Measurements from ENCODE around the gene ASCL2. TPM values are rescaled to one million over a fixed set of nuclear protein-coding genes. Genes with fewer than 3 reads are reported as not detected.

The ASCL2 gene
- total and polyA plus RNA-seq, 2 of the 4 experiments (the other 2 are of a cell fraction), result not detected

GRCh38 chr11:2307501-2308331, 37.3 kb upstream of the ASCL2 start (continued):
- TF ChIP-seq BHLHE40 (IDR thresholded peaks at IDR 0.05; ENCODE audit: low read depth, low read length) (no peak), NFE2L2 (IDR thresholded peaks at IDR 0.05; ENCODE audit: low read depth, low read length) (no peak)

GRCh38 chr11:2306877-2307500, 36.6 kb upstream of the ASCL2 start:
- no peak overlapping the region for H2BK20ac ChIP-seq (ENCODE audit: low read depth, low read length)
- H2AK5ac ChIP-seq (ENCODE audit: low read depth, low read length), result peak overlapping the region; percentile 73
- H3K36me3 ChIP-seq (ENCODE audit: control insufficient read depth, insufficient read depth, low read length), result no peaks in the 10 kb centered on the region
- ATAC-seq (ENCODE audit: low read depth) (peak; percentile 16), DNase-seq (peak; percentile 27)
- TF ChIP-seq RCOR1 (IDR thresholded peaks at IDR 0.05; ENCODE audit: insufficient replicate concordance, low read length), result no peak
- no peak for TF ChIP-seq RFX5 (IDR thresholded peaks at IDR 0.05; ENCODE audit: low read depth, low read length)
- no peak for TF ChIP-seq CEBPB (IDR thresholded peaks at IDR 0.05; ENCODE audit: low read depth, low read length)
- TF ChIP-seq MAZ (IDR thresholded peaks at IDR 0.05; ENCODE audit: borderline replicate concordance, low read depth, low read length), result 0 out of 2 replicates have a peak, but pooled peaks have one; percentile 12
- no peak for TF ChIP-seq ELK1 (IDR thresholded peaks at IDR 0.05; ENCODE audit: borderline replicate concordance, low read depth, low read length)
- CTCF ChIA-PET, result interaction anchor here (0.9 to 4.4 kb wide), 2 partner anchors 84 to 113 kb away, joined by 3 to 73 read pairs; no protein-coding TSS in a partner anchor
- dilution Hi-C loops (cut with HindIII; ENCODE audit: low sequenced_read_pairs, unreplicated experiment), result no loop called here
- peak overlapping the region; percentile 38; the same call in 1 of the 2 replicates for H3K18ac ChIP-seq (ENCODE audit: low read depth, low read length)
- no peaks in the 10 kb centered on the region for H3K9me3 ChIP-seq (ENCODE audit: control insufficient read depth, insufficient read depth, low read length)
- peak overlapping the region; percentile 77 to 93 for H4K8ac ChIP-seq (ENCODE audit: low read depth in 2 of 2, low read length in 2 of 2)
- H2BK15ac ChIP-seq (ENCODE audit: low read depth, low read length), result 0 out of 3 replicates have a peak overlapping the region, but pooled peaks have one; percentile 9
- peak overlapping the region; percentile 65 for H4K5ac ChIP-seq (ENCODE audit: low read depth, low read length)
- no peaks in the 10 kb centered on the region for H3K27me3 ChIP-seq (ENCODE audit: control insufficient read depth, insufficient read depth, low read length)
- peak overlapping the region; percentile 19 for H3K27ac ChIP-seq (ENCODE audit: insufficient read depth, low read length)
- H3K14ac ChIP-seq (replicated peaks; ENCODE audit: low read depth, low read length), result no peak overlapping the region
- H3K4ac ChIP-seq (ENCODE audit: low read depth, low read length), result peak overlapping the region; percentile 76
- no peak overlapping the region for H3K9ac ChIP-seq (ENCODE audit: low read depth, low read length)
- H3K9me1 ChIP-seq (ENCODE audit: insufficient read depth, low read length), result peaks cover 7% of the 10 kb centered on the region
- intact Hi-C loops (cut with micrococcal nuclease), result loop anchor here (1.0 to 2.0 kb wide), 2 partner anchors 72 to 93 kb away; partner anchors contain the start of gene TSSC4
- peak overlapping the region; percentile 38 for H2BK5ac ChIP-seq (ENCODE audit: low read depth, low read length, poor library complexity, severe bottlenecking)
- in situ Hi-C loops (cut with MboI; ENCODE audit: low sequenced_read_pairs), result no loop called here
- peaks cover 11% of the 10 kb centered on the region for H3K4me1 ChIP-seq (ENCODE audit: control insufficient read depth, insufficient read depth, low read length)
- no TSS peak for BruUV-seq (replicated peaks)
- H2AFZ ChIP-seq (replicated peaks; ENCODE audit: low read length, poor library complexity), result peak overlapping the region; percentile 77
- WGBS, 2 experiments (ENCODE audit: extremely low coverage in 2 of 2, insufficient read length in 1 of 2), result no CpG with 5 or more reads among the region's 14 CpGs
- no peak overlapping the region for H3K4me3 ChIP-seq (ENCODE audit: insufficient read depth, low read depth, low read length)
- H4K20me1 ChIP-seq (ENCODE audit: insufficient read depth, low read length), result peaks cover 3% of the 10 kb centered on the region; the same call in 1 of the 2 replicates
- POLR2A ChIA-PET (ENCODE audit: unreplicated experiment), result no interaction called here
- H3K56ac ChIP-seq (ENCODE audit: extremely low read depth, insufficient read depth, low read length), result no peak overlapping the region
- H3K23ac ChIP-seq (ENCODE audit: low read depth, low read length), result no peak overlapping the region
- peak overlapping the region; percentile 31 for H2BK120ac ChIP-seq (ENCODE audit: low read depth, low read length)
- H3K4me2 ChIP-seq (ENCODE audit: low read depth, low read length), result no peak overlapping the region
- peak overlapping the region; percentile 82 for H4K91ac ChIP-seq (ENCODE audit: insufficient read depth, low read depth, low read length)
- peak overlapping the region; percentile 77 for H2AK9ac ChIP-seq (replicated peaks; ENCODE audit: low read depth, low read length, poor library complexity)
- no peaks in the 10 kb centered on the region for H3K79me1 ChIP-seq (ENCODE audit: low read depth in 1 of 2, low read length in 2 of 2)

Measured in IMR-90 (cell line).